ENCODE results near the gene CLCN5.

The CLCN5 gene

DNA sequence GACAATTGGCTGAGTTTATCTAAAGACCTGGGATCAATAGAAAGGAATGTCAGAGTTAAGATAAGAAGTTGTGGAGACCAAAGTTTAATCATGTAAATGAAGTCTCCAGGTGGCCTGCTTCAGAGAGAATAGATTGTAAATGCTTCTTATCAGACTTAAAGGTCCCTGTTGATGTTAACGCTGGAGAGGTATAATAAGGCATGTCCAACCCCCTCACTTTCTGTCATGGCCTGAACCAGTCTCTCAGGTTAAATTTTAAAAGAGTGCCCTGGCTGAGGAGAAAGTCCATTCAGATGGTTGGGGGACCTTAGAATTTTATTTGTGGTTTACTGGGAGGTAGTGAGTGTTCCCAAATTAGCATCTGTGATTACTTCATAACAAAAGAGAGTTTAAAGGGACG lies 191.7 kb downstream of the CLCN5 start:
- H3K9me3 ChIP-seq (ENCODE audit: insufficient read depth, low read length) = no peaks in the 10 kb centered on the region

GRCh38 chrX:50115973-50116372 lies 193.6 kb downstream of the CLCN5 start:
- H3K4me2 ChIP-seq (ENCODE audit: low read depth, low read length, poor library complexity, severe bottlenecking) = no peak overlapping the region
- H3K27me3 ChIP-seq (ENCODE audit: low read length) = no peaks in the 10 kb centered on the region
- no peak for TF ChIP-seq EZH2phosphoT487 (conservative IDR thresholded peaks at IDR 0.05; ENCODE audit: low read length)
- TF ChIP-seq, protein P1, sequence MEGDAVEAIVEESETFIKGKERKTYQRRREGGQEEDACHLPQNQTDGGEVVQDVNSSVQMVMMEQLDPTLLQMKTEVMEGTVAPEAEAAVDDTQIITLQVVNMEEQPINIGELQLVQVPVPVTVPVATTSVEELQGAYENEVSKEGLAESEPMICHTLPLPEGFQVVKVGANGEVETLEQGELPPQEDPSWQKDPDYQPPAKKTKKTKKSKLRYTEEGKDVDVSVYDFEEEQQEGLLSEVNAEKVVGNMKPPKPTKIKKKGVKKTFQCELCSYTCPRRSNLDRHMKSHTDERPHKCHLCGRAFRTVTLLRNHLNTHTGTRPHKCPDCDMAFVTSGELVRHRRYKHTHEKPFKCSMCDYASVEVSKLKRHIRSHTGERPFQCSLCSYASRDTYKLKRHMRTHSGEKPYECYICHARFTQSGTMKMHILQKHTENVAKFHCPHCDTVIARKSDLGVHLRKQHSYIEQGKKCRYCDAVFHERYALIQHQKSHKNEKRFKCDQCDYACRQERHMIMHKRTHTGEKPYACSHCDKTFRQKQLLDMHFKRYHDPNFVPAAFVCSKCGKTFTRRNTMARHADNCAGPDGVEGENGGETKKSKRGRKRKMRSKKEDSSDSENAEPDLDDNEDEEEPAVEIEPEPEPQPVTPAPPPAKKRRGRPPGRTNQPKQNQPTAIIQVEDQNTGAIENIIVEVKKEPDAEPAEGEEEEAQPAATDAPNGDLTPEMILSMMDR (IDR thresholded peaks at IDR 0.05; ENCODE audit: insufficient read depth, low read length, poor library complexity, severe bottlenecking) = no peak
- no peaks in the 10 kb centered on the region for H4K20me1 ChIP-seq (ENCODE audit: low read depth, low read length)
- H3F3A ChIP-seq (ENCODE audit: insufficient read depth) = no peaks in the 10 kb centered on the region
- no peak overlapping the region for H3K9ac ChIP-seq (ENCODE audit: low read length)
- no peaks in the 10 kb centered on the region for H3K9me2 ChIP-seq (replicated peaks; ENCODE audit: insufficient read depth, low read length)
- H3K36me3 ChIP-seq (ENCODE audit: low read length) = no peaks in the 10 kb centered on the region
- H3K4me3 ChIP-seq (ENCODE audit: insufficient read depth, low read length, poor library complexity, severe bottlenecking) = no peak overlapping the region
- H2AFZ ChIP-seq (ENCODE audit: low read depth, low read length, severe bottlenecking) = no peak overlapping the region
- no peak overlapping the region for H3K27ac ChIP-seq (ENCODE audit: low read depth, low read length)
- H3K9me3 ChIP-seq (ENCODE audit: insufficient read depth, low read length) = no peaks in the 10 kb centered on the region
- H3K79me2 ChIP-seq (ENCODE audit: insufficient read depth, low read length) = no peaks in the 10 kb centered on the region

More for the DNA sequence above, 191.7 kb downstream of the CLCN5 start:
- TF ChIP-seq EZH2phosphoT487 (conservative IDR thresholded peaks at IDR 0.05; ENCODE audit: low read length) = no peak
- TF ChIP-seq, protein P1 (IDR thresholded peaks at IDR 0.05; ENCODE audit: insufficient read depth, low read length, poor library complexity, severe bottlenecking) = no peak
- Histone ChIP-seq H3K9me2 (replicated peaks; ENCODE audit: insufficient read depth, low read length) (no peaks in the 10 kb centered on the region), H3K4me2 (ENCODE audit: low read depth, low read length, poor library complexity, severe bottlenecking) (no peak overlapping the region), H3K79me2 (ENCODE audit: insufficient read depth, low read length) (no peaks in the 10 kb centered on the region), H3K27me3 (ENCODE audit: low read length) (no peaks in the 10 kb centered on the region), H3F3A (ENCODE audit: insufficient read depth) (no peaks in the 10 kb centered on the region), H3K9ac (ENCODE audit: low read length) (no peak overlapping the region), H3K27ac (ENCODE audit: low read depth, low read length) (no peak overlapping the region), H4K20me1 (ENCODE audit: low read depth, low read length) (no peaks in the 10 kb centered on the region), H2AFZ (ENCODE audit: low read depth, low read length, severe bottlenecking) (no peak overlapping the region), H3K4me3 (ENCODE audit: insufficient read depth, low read length, poor library complexity, severe bottlenecking) (no peak overlapping the region), H3K36me3 (ENCODE audit: low read length) (no peaks in the 10 kb centered on the region)

GRCh38 chrX:50117476-50117875 lies 195.1 kb downstream of the CLCN5 start:
- Histone ChIP-seq H3K27me3 (ENCODE audit: low read length) (no peaks in the 10 kb centered on the region), H4K20me1 (ENCODE audit: low read depth, low read length) (no peaks in the 10 kb centered on the region), H3K27ac (ENCODE audit: low read depth, low read length) (no peak overlapping the region), H3K4me3 (ENCODE audit: insufficient read depth, low read length, poor library complexity, severe bottlenecking) (no peak overlapping the region), H3K79me2 (ENCODE audit: insufficient read depth, low read length) (no peaks in the 10 kb centered on the region), H3K9ac (ENCODE audit: low read length) (no peak overlapping the region), H3F3A (ENCODE audit: insufficient read depth) (no peaks in the 10 kb centered on the region), H2AFZ (ENCODE audit: low read depth, low read length, severe bottlenecking) (no peak overlapping the region), H3K4me2 (ENCODE audit: low read depth, low read length, poor library complexity, severe bottlenecking) (no peak overlapping the region), H3K9me2 (replicated peaks; ENCODE audit: insufficient read depth, low read length) (no peaks in the 10 kb centered on the region), H3K36me3 (ENCODE audit: low read length) (no peaks in the 10 kb centered on the region), H3K9me3 (ENCODE audit: insufficient read depth, low read length) (no peaks in the 10 kb centered on the region)
- no peak for TF ChIP-seq EZH2phosphoT487 (conservative IDR thresholded peaks at IDR 0.05; ENCODE audit: low read length)
- TF ChIP-seq, protein P1 (IDR thresholded peaks at IDR 0.05; ENCODE audit: insufficient read depth, low read length, poor library complexity, severe bottlenecking) = no peak

All from SU-DHL-6 (cell line).